Activated CD8-positive, alpha-beta memory T cell treated with anti-CD3 and anti-CD28 coated beads for 48 hours (primary cell): Measurements from ENCODE around the gene HOXC9.

ENCODE experiments used
- DNase-seq, 3 experiments: peaks; one replicate each; pipeline ENCODE4 v3.0.0-alpha.2; 2020; ENCODE audit warnings: low read depth in 2 of 3, low spot score in 2 of 3

HOXC9 gene

GRCh38 chr12:53986686-53987483 lies 13.1 kb upstream of the HOXC9 start:
- no peak for DNase-seq

- DNase-seq, result no peak
Measured at GRCh38 chr12:53987787-53988230, 12.2 kb upstream of the HOXC9 start.

GRCh38 chr12:53988541-53989226 lies 11.3 kb upstream of the HOXC9 start:
- no peak for DNase-seq

GRCh38 chr12:53989227-53990113 lies 10.5 kb upstream of the HOXC9 start:
- no peak for DNase-seq

- no peak for DNase-seq
Measured at GRCh38 chr12:53990311-53991076, 9.5 kb upstream of the HOXC9 start.

- no peak for DNase-seq
Measured at GRCh38 chr12:53991077-53991460, 8.9 kb upstream of the HOXC9 start.

- no peak for DNase-seq
Measured at GRCh38 chr12:53992377-53992889, 7.5 kb upstream of the HOXC9 start.

- no peak for DNase-seq
Measured at GRCh38 chr12:53993162-53994008, 6.6 kb upstream of the HOXC9 start.

GRCh38 chr12:53994009-53994263 lies 6.0 kb upstream of the HOXC9 start:
- no peak for DNase-seq

- DNase-seq, result no peak
Measured at GRCh38 chr12:53994264-53995001, 5.5 kb upstream of the HOXC9 start.

- no peak for DNase-seq
Measured at GRCh38 chr12:53995002-53995377, 5.0 kb upstream of the HOXC9 start.

- no peak for DNase-seq
Measured at GRCh38 chr12:53995378-53996239, 4.4 kb upstream of the HOXC9 start.

GRCh38 chr12:53996240-53997203 lies 3.4 kb upstream of the HOXC9 start:
- DNase-seq, result no peak

- no peak for DNase-seq
Measured at GRCh38 chr12:53997204-53998109, 2.5 kb upstream of the HOXC9 start.

GRCh38 chr12:53998110-53998899 lies 1.7 kb upstream of the HOXC9 start:
- no peak for DNase-seq

- DNase-seq, result no peak
Measured at GRCh38 chr12:53998900-53999236, 1.1 kb upstream of the HOXC9 start.
